GM12892 (cell line): ENCODE results near the gene ATP9B.

Experiments used
- DNase-seq: peaks from one replicate; pipeline ENCODE4 v3.0.0; 2011; ENCODE audit not compliant: insufficient read length
- FAIRE-seq: peaks from 2 replicates; lab custom pipeline; 2011; peaks lifted over from hg19 to GRCh38; lab: Jason Lieb, UNC
- POLR2A ChIP-seq: IDR thresholded peaks from 2 replicates; pipeline ENCODE4 v1.6.1; 2011; ENCODE audit warnings: low read depth, low read length, control low read depth
- POLR2AphosphoS5 ChIP-seq: IDR thresholded peaks from 2 replicates; pipeline ENCODE4 v1.6.1; 2011; ENCODE audit warnings: low read depth, low read length, control low read depth
- TAF1 ChIP-seq: IDR thresholded peaks from 2 replicates; pipeline ENCODE4 v1.6.1; 2011; ENCODE audit warnings: low read depth, mild to moderate bottlenecking, control low read depth, low read length, borderline replicate concordance

ATP9B gene

GRCh38 chr18:79413901-79414300 is 344.7 kb downstream of the ATP9B start:
- DNase-seq (no peak), FAIRE-seq (no peak)
- TF ChIP-seq POLR2AphosphoS5 = no peak
- TF ChIP-seq TAF1 = no peak
- TF ChIP-seq POLR2A = no peak

- DNase-seq = no peak
- no peak for FAIRE-seq
- TF ChIP-seq TAF1 = no peak
- no peak for TF ChIP-seq POLR2A
- no peak for TF ChIP-seq POLR2AphosphoS5
These were observed 347.0 kb downstream of the ATP9B start for GRCh38 chr18:79416022-79416676.

GRCh38 chr18:79416677-79417052 is 347.5 kb downstream of the ATP9B start:
- FAIRE-seq = no peak

GRCh38 chr18:79418236-79418635 is 349.0 kb downstream of the ATP9B start:
- TF ChIP-seq TAF1 (no peak), POLR2A (no peak), POLR2AphosphoS5 (no peak)
- DNase-seq (no peak), FAIRE-seq (no peak)

More at GRCh38 chr18:79416677-79417052, 347.5 kb downstream of the ATP9B start:
- TF ChIP-seq TAF1 (no peak), POLR2A (no peak), POLR2AphosphoS5 (no peak)
- no peak for DNase-seq

- no peak for FAIRE-seq
These were observed 349.4 kb downstream of the ATP9B start for GRCh38 chr18:79418642-79419041.

GRCh38 chr18:79420033-79420745 is 351.0 kb downstream of the ATP9B start:
- no peak for FAIRE-seq
- no peak for DNase-seq
- TF ChIP-seq TAF1 (no peak), POLR2AphosphoS5 (no peak), POLR2A (no peak)

More at GRCh38 chr18:79418642-79419041, 349.4 kb downstream of the ATP9B start:
- no peak for DNase-seq
- no peak for TF ChIP-seq POLR2AphosphoS5
- no peak for TF ChIP-seq TAF1
- no peak for TF ChIP-seq POLR2A

GRCh38 chr18:79421275-79421857 is 352.2 kb downstream of the ATP9B start:
- TF ChIP-seq POLR2AphosphoS5 = no peak
- TF ChIP-seq POLR2A = no peak
- TF ChIP-seq TAF1 = no peak
- no peak for DNase-seq
- no peak for FAIRE-seq

GRCh38 chr18:79422022-79422782 is 353.0 kb downstream of the ATP9B start:
- no peak for DNase-seq
- peak; percentile 67 for FAIRE-seq
- no peak for TF ChIP-seq TAF1
- no peak for TF ChIP-seq POLR2AphosphoS5
- no peak for TF ChIP-seq POLR2A

- no peak for TF ChIP-seq TAF1
- no peak for TF ChIP-seq POLR2A
- TF ChIP-seq POLR2AphosphoS5 = no peak
- DNase-seq = no peak
- FAIRE-seq = no peak
These were observed 353.6 kb downstream of the ATP9B start for GRCh38 chr18:79422783-79423165.

GRCh38 chr18:79423211-79424007 is 354.2 kb downstream of the ATP9B start:
- TF ChIP-seq TAF1 = no peak
- DNase-seq (no peak), FAIRE-seq (no peak)

- DNase-seq (no peak), FAIRE-seq (no peak)
- TF ChIP-seq POLR2AphosphoS5 (no peak), POLR2A (no peak), TAF1 (no peak)
These were observed 354.9 kb downstream of the ATP9B start for GRCh38 chr18:79424008-79424565.
